Measurements from ENCODE around the gene SLC30A7. TPM values are rescaled to one million over a fixed set of nuclear protein-coding genes. Genes with fewer than 3 reads are reported as not detected.

Gene SLC30A7
- total and polyA plus RNA-seq, 8 donors, result 17.6 to 46.7 (median 20.6) TPM

- no peak for TF ChIP-seq CTCF (IDR thresholded peaks at IDR 0.05)
- no peaks in the 10 kb centered on the region for H3K27me3 ChIP-seq
- H3K4me3 ChIP-seq, result no peak overlapping the region
- DNase-seq (no peak), ATAC-seq (no peak)
- peaks cover 0 to 8% of the 10 kb centered on the region in 2 donors for H3K4me1 ChIP-seq
- H3K36me3 ChIP-seq, result peaks cover 0 to 52% of the 10 kb centered on the region in 2 donors
- H3K9me3 ChIP-seq, result no peaks in the 10 kb centered on the region
- intact Hi-C loops (cut with DNase I), result no loop called here
- H3K27ac ChIP-seq, result no peak overlapping the region
Measured at GRCh38 chr1:100905181-100905580, 9.3 kb downstream of the SLC30A7 start.

DNA sequence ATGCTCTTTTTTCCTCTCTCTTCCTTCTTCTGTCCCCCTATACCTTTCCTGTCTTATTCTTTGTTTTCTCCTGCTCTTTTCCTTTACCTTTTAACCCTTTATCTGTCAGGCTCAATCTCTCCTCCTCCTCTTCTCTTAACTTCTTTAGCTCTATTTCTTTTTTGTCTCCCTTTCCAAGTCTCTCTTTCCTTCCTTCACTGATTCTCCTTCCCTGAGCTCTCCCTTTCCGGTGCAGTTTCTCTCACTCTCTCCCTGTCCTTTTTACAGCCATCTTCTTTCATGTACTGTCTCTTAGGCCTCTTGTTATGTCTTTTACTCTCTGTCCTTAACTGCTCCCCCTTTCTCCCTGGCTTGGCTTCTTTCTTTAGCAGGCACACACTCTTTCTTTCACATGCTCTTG is 12.0 kb downstream of the SLC30A7 start:
- intact Hi-C loops (cut with DNase I), result no loop called here
- no peaks in the 10 kb centered on the region for H3K9me3 ChIP-seq
- peaks cover 0 to 65% of the 10 kb centered on the region in 2 donors for H3K36me3 ChIP-seq
- ATAC-seq (no peak), DNase-seq (no peak)
- TF ChIP-seq CTCF (IDR thresholded peaks at IDR 0.05), result no peak
- H3K4me1 ChIP-seq, result peaks cover 0 to 3% of the 10 kb centered on the region in 2 donors
- no peak overlapping the region for H3K4me3 ChIP-seq
- H3K27ac ChIP-seq, result no peak overlapping the region
- no peaks in the 10 kb centered on the region for H3K27me3 ChIP-seq

GRCh38 chr1:100909018-100909417 is 13.1 kb downstream of the SLC30A7 start:
- Histone ChIP-seq H3K4me3 (no peak overlapping the region), H3K27ac (no peak overlapping the region), H3K27me3 (no peaks in the 10 kb centered on the region), H3K9me3 (no peaks in the 10 kb centered on the region), H3K36me3 (peaks cover 0 to 76% of the 10 kb centered on the region in 2 donors), H3K4me1 (no peaks in the 10 kb centered on the region)
- ATAC-seq (no peak), DNase-seq (no peak)
- no peak for TF ChIP-seq CTCF (IDR thresholded peaks at IDR 0.05)
- intact Hi-C loops (cut with DNase I), result no loop called here

- Histone ChIP-seq H3K9me3 (no peaks in the 10 kb centered on the region), H3K4me3 (no peak overlapping the region), H3K27me3 (no peaks in the 10 kb centered on the region), H3K36me3 (peaks cover 0 to 82% of the 10 kb centered on the region in 2 donors), H3K27ac (no peak overlapping the region), H3K4me1 (no peaks in the 10 kb centered on the region)
- TF ChIP-seq CTCF (IDR thresholded peaks at IDR 0.05), result no peak
- no peak for ATAC-seq
- intact Hi-C loops (cut with DNase I), result no loop called here
- no peak for DNase-seq
Measured at GRCh38 chr1:100912019-100912418, 16.1 kb downstream of the SLC30A7 start.

DNA sequence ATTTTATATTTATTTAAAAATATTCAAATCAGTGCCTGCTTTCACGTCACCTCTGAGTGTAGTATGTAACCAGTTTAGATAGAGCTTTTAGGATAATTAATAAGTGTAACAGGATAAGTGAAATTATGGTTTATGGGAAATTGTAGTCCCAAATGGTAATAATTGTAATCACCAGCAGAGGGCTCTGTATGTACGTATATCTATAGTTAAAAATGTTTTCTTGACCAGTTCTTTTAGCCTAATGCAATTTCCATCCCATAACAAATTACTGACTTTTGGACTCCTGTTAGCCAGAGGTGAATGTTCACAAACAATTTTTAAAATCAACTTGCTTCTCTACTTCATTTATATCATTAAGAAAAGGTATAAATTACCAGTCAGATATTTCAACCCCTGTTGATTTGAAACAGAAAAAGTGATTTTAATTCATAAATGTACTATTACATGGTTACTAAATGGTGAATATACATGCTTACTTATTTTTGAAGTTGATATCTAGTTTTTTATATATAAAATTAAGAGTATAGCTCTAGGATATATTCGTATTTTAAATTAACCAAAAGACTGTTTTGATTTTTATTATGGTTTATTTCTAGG is 25.3 kb downstream of the SLC30A7 start:
- intact Hi-C loops (cut with DNase I), result loop anchor here in 1 of 2 donors (5.0 kb wide), 1 partner anchor 366 kb away; no protein-coding TSS in a partner anchor
- H3K4me3 ChIP-seq, result no peak overlapping the region
- H3K27me3 ChIP-seq, result no peaks in the 10 kb centered on the region
- DNase-seq (peak in 2 of 4 donors; percentile 58 to 65), ATAC-seq (peak; percentile 72)
- TF ChIP-seq CTCF (IDR thresholded peaks at IDR 0.05), result peak; percentile 53 to 69
- H3K36me3 ChIP-seq, result peaks cover 0 to 49% of the 10 kb centered on the region in 2 donors
- H3K9me3 ChIP-seq, result no peaks in the 10 kb centered on the region
- peaks cover 0 to 8% of the 10 kb centered on the region in 2 donors for H3K4me1 ChIP-seq
- no peak overlapping the region for H3K27ac ChIP-seq
